Ascending aorta (tissue), 2 donors: ENCODE results near the gene ACSF3. TPM values are rescaled to one million over a fixed set of nuclear protein-coding genes. Genes with fewer than 3 reads are reported as not detected.

Experiments
- DNase-seq, 2 donors: peaks; one replicate each; pipeline ENCODE4 v3.0.0-alpha.2; 2019; ENCODE audit warnings: low spot score in 2 of 2
- H3K27ac ChIP-seq, 2 donors: fragments of 200-600 bp; sonication (generic); one replicate each; pipeline ENCODE4 v1.5.1; 2016 to 2017; ENCODE audit warnings: mild to moderate bottlenecking in 1 of 2
- H3K27me3 ChIP-seq: fragments of 200-600 bp; sonication (generic); one replicate; pipeline ENCODE4 v1.5.1; 2017
- H3K36me3 ChIP-seq, 2 donors: fragments of 200-600 bp; sonication (generic); one replicate each; pipeline ENCODE4 v1.5.1; 2016
- H3K4me1 ChIP-seq, 2 donors: fragments of 200-600 bp; sonication (generic); one replicate each; pipeline ENCODE4 v1.5.1; 2016 to 2017; ENCODE audit warnings: mild to moderate bottlenecking in 1 of 2
- H3K4me3 ChIP-seq, 2 donors: fragments of 200-600 bp; sonication (generic); one replicate each; pipeline ENCODE4 v1.5.1; 2016 to 2017; ENCODE audit warnings: mild to moderate bottlenecking in 1 of 2
- H3K9me3 ChIP-seq, 2 donors: fragments of 200-600 bp; sonication (generic); one replicate each; pipeline ENCODE4 v1.5.1; 2016
- CTCF ChIP-seq, 3 experiments: fragments of 200-600 bp in 2 of 3; fragments of 450-650 bp in 1 of 3; sonication (generic) in 2 of 3; IDR thresholded peaks; one replicate each; pipeline ENCODE4 v1.5.1; 2016 to 2019; ENCODE audit warnings: antibody characterized with exemption in 3 of 3, mild to moderate bottlenecking in 1 of 3, moderate library complexity in 1 of 3
- intact Hi-C: fragments of 100-400 bp; cut with DNase I; formaldehyde crosslinking; loops from one replicate; pipeline ENCODE4 v1.15.1; 2023
- total RNA-seq: library from RNA; depleted of rRNA; stranded (reverse); fragments of >200 nt; gene quantifications from one replicate; pipeline ENCODE4 v1.1.0, GENCODE V29; 2016

The ACSF3 gene
- total RNA-seq, 1 donor from 2014 or later: 5.2 TPM

- H3K27me3 ChIP-seq: no peaks in the 10 kb centered on the region
- intact Hi-C loops: no loop called here
- no peaks in the 10 kb centered on the region for H3K36me3 ChIP-seq
- no peak for DNase-seq
- no peak overlapping the region for H3K4me3 ChIP-seq
- no peaks in the 10 kb centered on the region for H3K9me3 ChIP-seq
- TF ChIP-seq CTCF (IDR thresholded peaks at IDR 0.05): no peak
- H3K4me1 ChIP-seq: no peaks in the 10 kb centered on the region
- no peak overlapping the region for H3K27ac ChIP-seq
These were observed 42.8 kb upstream of the ACSF3 start for GRCh38 chr16:89050868-89051311.

- Histone ChIP-seq H3K27ac (no peak overlapping the region), H3K27me3 (no peaks in the 10 kb centered on the region), H3K4me3 (no peak overlapping the region), H3K4me1 (no peaks in the 10 kb centered on the region), H3K9me3 (no peaks in the 10 kb centered on the region), H3K36me3 (no peaks in the 10 kb centered on the region)
- TF ChIP-seq CTCF (IDR thresholded peaks at IDR 0.05): no peak
- no peak for DNase-seq
- intact Hi-C loops: no loop called here
These were observed 42.0 kb upstream of the ACSF3 start for GRCh38 chr16:89051521-89052166.

GRCh38 chr16:89052191-89052889, 41.3 kb upstream of the ACSF3 start:
- no peak for DNase-seq
- Histone ChIP-seq H3K4me3 (no peak overlapping the region), H3K27me3 (no peaks in the 10 kb centered on the region), H3K27ac (no peak overlapping the region), H3K4me1 (no peaks in the 10 kb centered on the region), H3K9me3 (no peaks in the 10 kb centered on the region), H3K36me3 (no peaks in the 10 kb centered on the region)
- intact Hi-C loops: no loop called here
- no peak for TF ChIP-seq CTCF (IDR thresholded peaks at IDR 0.05)

GRCh38 chr16:89052890-89053724, 40.5 kb upstream of the ACSF3 start:
- no peak overlapping the region for H3K4me3 ChIP-seq
- no peaks in the 10 kb centered on the region for H3K9me3 ChIP-seq
- no peak for TF ChIP-seq CTCF (IDR thresholded peaks at IDR 0.05)
- no peaks in the 10 kb centered on the region for H3K36me3 ChIP-seq
- no peak for DNase-seq
- intact Hi-C loops: no loop called here
- H3K4me1 ChIP-seq: no peaks in the 10 kb centered on the region
- H3K27me3 ChIP-seq: no peaks in the 10 kb centered on the region
- no peak overlapping the region for H3K27ac ChIP-seq

GRCh38 chr16:89053725-89054029, 40.0 kb upstream of the ACSF3 start:
- intact Hi-C loops: no loop called here
- H3K36me3 ChIP-seq: no peaks in the 10 kb centered on the region
- TF ChIP-seq CTCF (IDR thresholded peaks at IDR 0.05): no peak
- H3K4me1 ChIP-seq: no peaks in the 10 kb centered on the region
- H3K27me3 ChIP-seq: no peaks in the 10 kb centered on the region
- H3K9me3 ChIP-seq: no peaks in the 10 kb centered on the region
- no peak overlapping the region for H3K27ac ChIP-seq
- H3K4me3 ChIP-seq: no peak overlapping the region
- DNase-seq: no peak
